ENCODE results near the gene MRPS5.

DNA sequence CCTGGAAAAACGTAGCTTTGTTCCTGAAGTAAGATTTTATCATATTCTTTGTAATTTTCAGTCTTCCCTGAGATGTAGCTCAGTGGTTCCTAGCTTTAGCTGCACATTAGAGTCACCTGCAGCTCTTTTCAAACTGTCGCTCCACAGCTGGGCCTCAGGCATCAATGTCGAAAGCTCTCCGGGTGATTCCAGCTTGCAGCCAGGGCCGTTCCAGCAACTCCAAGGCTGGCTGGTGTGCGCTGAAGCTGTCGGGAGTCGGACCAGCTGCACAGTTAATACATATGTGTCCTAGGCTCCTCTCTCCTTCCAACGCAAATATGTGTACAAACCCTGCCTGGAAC is 43.4 kb upstream of the MRPS5 start:
- TF ChIP-seq CTCF (IDR thresholded peaks at IDR 0.05) (no peak), POLR2AphosphoS5 (IDR thresholded peaks at IDR 0.05; ENCODE audit: insufficient read depth in 1 of 2, low read depth in 1 of 2) (no peak), POLR2A (IDR thresholded peaks at IDR 0.05) (no peak)

All from vagina (tissue), 2 donors.